ENCODE results near the gene PDE4B.

PDE4B gene

GRCh38 chr1:66262208-66262963 is 469.7 kb downstream of the PDE4B start:
- DNase-seq (ENCODE audit: low read depth, low spot score): no peak

GRCh38 chr1:66265268-66265667 is 472.6 kb downstream of the PDE4B start:
- no peak for DNase-seq (ENCODE audit: low read depth, low spot score)

GRCh38 chr1:66265796-66266195 is 473.1 kb downstream of the PDE4B start:
- no peak for DNase-seq (ENCODE audit: low read depth, low spot score)

GRCh38 chr1:66266350-66266749 is 473.7 kb downstream of the PDE4B start:
- DNase-seq (ENCODE audit: low read depth, low spot score): no peak

GRCh38 chr1:66266756-66267155 is 474.1 kb downstream of the PDE4B start:
- DNase-seq (ENCODE audit: low read depth, low spot score): no peak

GRCh38 chr1:66267201-66267940 is 474.7 kb downstream of the PDE4B start:
- DNase-seq (ENCODE audit: low read depth, low spot score): no peak

GRCh38 chr1:66269222-66269621 is 476.5 kb downstream of the PDE4B start:
- DNase-seq (ENCODE audit: low read depth, low spot score): no peak

- DNase-seq (ENCODE audit: low read depth, low spot score): no peak
These were observed 477.6 kb downstream of the PDE4B start for GRCh38 chr1:66270119-66270812.

GRCh38 chr1:66271216-66271903 is 478.7 kb downstream of the PDE4B start:
- DNase-seq (ENCODE audit: low read depth, low spot score): peak; percentile 92

GRCh38 chr1:66271904-66272254 is 479.2 kb downstream of the PDE4B start:
- no peak for DNase-seq (ENCODE audit: low read depth, low spot score)

GRCh38 chr1:66273656-66274055 is 481.0 kb downstream of the PDE4B start:
- DNase-seq (ENCODE audit: low read depth, low spot score): no peak

- no peak for DNase-seq (ENCODE audit: low read depth, low spot score)
These were observed 481.9 kb downstream of the PDE4B start for GRCh38 chr1:66274634-66275033.

GRCh38 chr1:66275083-66275482 is 482.4 kb downstream of the PDE4B start:
- no peak for DNase-seq (ENCODE audit: low read depth, low spot score)

GRCh38 chr1:66275601-66276023 is 482.9 kb downstream of the PDE4B start:
- no peak for DNase-seq (ENCODE audit: low read depth, low spot score)

GRCh38 chr1:66276218-66276617 is 483.5 kb downstream of the PDE4B start:
- DNase-seq (ENCODE audit: low read depth, low spot score): no peak

GRCh38 chr1:66278260-66279021 is 485.7 kb downstream of the PDE4B start:
- no peak for DNase-seq (ENCODE audit: low read depth, low spot score)

GRCh38 chr1:66281808-66282207 is 489.1 kb downstream of the PDE4B start:
- no peak for DNase-seq (ENCODE audit: low read depth, low spot score)

GRCh38 chr1:66282343-66282852 is 489.7 kb downstream of the PDE4B start:
- no peak for DNase-seq (ENCODE audit: low read depth, low spot score)

GRCh38 chr1:66282891-66283621 is 490.4 kb downstream of the PDE4B start:
- no peak for DNase-seq (ENCODE audit: low read depth, low spot score)

GRCh38 chr1:66283622-66284041 is 490.9 kb downstream of the PDE4B start:
- DNase-seq (ENCODE audit: low read depth, low spot score): no peak

Data from brain pericyte (primary cell).